DND-41 (cell line): ENCODE measurements around the gene SLC48A1.

Source experiments
- EZH2 ChIP-seq: IDR thresholded peaks from 3 replicates; pipeline ENCODE4 v1.6.1; 2012; ENCODE audit warnings: borderline replicate concordance, low read depth, mild to moderate bottlenecking, moderate library complexity, low read length, inconsistent platforms; ENCODE audit not compliant: severe bottlenecking
- TF ChIP-seq, protein P1 (sequence below): IDR thresholded peaks from 2 replicates; pipeline ENCODE4 v1.5.1; 2012; ENCODE audit warnings: borderline replicate concordance, low read length, moderate library complexity, mild to moderate bottlenecking; ENCODE audit not compliant: poor library complexity, severe bottlenecking; ENCODE audit errors: extremely low read depth

DNA sequence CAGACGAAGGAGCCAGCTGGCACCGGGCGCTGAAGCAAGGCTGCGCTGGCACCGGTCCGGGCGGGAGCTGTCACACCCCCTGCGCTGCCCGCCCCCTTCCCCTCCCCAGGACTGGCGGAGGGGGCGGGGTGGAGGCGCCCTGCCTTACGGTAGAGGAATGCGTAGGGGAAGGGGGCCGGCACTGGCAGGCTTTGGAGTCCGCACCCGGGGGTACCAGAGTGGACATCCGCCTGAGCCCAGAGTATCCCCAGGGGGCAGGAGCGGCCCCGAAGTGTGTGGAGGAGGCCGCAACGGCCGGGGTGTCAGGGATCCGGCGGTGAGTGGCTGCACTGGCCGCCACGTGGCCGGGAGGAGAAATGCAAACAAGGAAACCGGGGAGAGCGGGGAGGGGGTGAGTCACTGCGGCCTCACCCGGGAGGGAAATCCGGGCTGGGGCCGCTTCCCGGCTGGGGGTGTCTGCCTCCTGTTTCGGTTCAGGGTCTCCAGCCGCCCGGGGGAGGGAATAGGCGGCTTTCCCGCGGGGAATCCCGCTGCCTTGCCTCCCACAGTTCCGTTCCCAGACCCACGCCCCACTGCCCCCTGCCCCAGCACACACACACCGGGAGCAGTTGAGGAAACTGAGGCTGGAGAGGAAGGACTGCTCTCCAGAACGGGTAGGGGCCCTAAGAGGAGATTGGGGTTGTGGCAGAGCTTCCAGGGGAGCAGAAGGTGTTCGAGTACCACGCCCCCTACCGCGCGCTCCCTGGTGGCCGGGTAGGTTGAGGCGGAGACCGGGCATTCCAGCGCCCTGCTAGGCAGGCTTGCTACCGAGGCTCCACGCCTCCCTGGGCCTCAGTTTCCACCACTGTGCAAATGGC lies 14.0 kb upstream of the SLC48A1 start, which contains the start of gene RAPGEF3:
- no peak for TF ChIP-seq EZH2
- TF ChIP-seq, protein P1, sequence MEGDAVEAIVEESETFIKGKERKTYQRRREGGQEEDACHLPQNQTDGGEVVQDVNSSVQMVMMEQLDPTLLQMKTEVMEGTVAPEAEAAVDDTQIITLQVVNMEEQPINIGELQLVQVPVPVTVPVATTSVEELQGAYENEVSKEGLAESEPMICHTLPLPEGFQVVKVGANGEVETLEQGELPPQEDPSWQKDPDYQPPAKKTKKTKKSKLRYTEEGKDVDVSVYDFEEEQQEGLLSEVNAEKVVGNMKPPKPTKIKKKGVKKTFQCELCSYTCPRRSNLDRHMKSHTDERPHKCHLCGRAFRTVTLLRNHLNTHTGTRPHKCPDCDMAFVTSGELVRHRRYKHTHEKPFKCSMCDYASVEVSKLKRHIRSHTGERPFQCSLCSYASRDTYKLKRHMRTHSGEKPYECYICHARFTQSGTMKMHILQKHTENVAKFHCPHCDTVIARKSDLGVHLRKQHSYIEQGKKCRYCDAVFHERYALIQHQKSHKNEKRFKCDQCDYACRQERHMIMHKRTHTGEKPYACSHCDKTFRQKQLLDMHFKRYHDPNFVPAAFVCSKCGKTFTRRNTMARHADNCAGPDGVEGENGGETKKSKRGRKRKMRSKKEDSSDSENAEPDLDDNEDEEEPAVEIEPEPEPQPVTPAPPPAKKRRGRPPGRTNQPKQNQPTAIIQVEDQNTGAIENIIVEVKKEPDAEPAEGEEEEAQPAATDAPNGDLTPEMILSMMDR: peak; percentile 62
